PC-3 (cell line): ENCODE results near the gene KAZN.

Experiments
- EZH2 ChIP-seq: fragments of 300-600 bp; sonication (generic); IDR thresholded peaks from one replicate; pipeline ENCODE4 v1.6.1; 2017; ENCODE audit warnings: antibody characterized with exemption, mild to moderate bottlenecking, low read length; ENCODE audit not compliant: unreplicated experiment
- EZH2phosphoT487 ChIP-seq: fragments of 300-600 bp; sonication (generic); IDR thresholded peaks from 2 replicates; pipeline ENCODE4 v1.6.1; 2018; ENCODE audit warnings: mild to moderate bottlenecking, antibody characterized with exemption, low read length, borderline replicate concordance
- TF ChIP-seq, protein P1 (sequence below): fragments of 300-600 bp; sonication (generic); conservative IDR thresholded peaks from 2 replicates; pipeline ENCODE4 v1.5.1; 2017; ENCODE audit warnings: antibody characterized with exemption, low read depth, mild to moderate bottlenecking, low read length

- TF ChIP-seq, protein P1, sequence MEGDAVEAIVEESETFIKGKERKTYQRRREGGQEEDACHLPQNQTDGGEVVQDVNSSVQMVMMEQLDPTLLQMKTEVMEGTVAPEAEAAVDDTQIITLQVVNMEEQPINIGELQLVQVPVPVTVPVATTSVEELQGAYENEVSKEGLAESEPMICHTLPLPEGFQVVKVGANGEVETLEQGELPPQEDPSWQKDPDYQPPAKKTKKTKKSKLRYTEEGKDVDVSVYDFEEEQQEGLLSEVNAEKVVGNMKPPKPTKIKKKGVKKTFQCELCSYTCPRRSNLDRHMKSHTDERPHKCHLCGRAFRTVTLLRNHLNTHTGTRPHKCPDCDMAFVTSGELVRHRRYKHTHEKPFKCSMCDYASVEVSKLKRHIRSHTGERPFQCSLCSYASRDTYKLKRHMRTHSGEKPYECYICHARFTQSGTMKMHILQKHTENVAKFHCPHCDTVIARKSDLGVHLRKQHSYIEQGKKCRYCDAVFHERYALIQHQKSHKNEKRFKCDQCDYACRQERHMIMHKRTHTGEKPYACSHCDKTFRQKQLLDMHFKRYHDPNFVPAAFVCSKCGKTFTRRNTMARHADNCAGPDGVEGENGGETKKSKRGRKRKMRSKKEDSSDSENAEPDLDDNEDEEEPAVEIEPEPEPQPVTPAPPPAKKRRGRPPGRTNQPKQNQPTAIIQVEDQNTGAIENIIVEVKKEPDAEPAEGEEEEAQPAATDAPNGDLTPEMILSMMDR: peak; percentile 92
- TF ChIP-seq EZH2phosphoT487 (no peak), EZH2 (no peak)
Measured at GRCh38 chr1:15100121-15100879, 501.8 kb downstream of the KAZN start.
